H1 (cell line): ENCODE measurements around the gene CHD2. TPM values are rescaled to one million over a fixed set of nuclear protein-coding genes. Genes with fewer than 3 reads are reported as not detected.

ENCODE experiments used
- RXRA ChIP-seq: IDR thresholded peaks from 2 replicates; pipeline ENCODE4 v1.6.1; 2011; ENCODE audit warnings: low read depth, mild to moderate bottlenecking, low read length, moderate library complexity; ENCODE audit not compliant: insufficient read depth
- SIN3A ChIP-seq, 2 experiments: IDR thresholded peaks in 1 of 2; conservative IDR thresholded peaks in 1 of 2; 2 replicates each; pipeline ENCODE4 v1.6.1; 2011 to 2012; ENCODE audit warnings: low read length in 2 of 2, improper control_type of control experiment in 1 of 2, low read depth in 1 of 2, mild to moderate bottlenecking in 1 of 2
- USF2 ChIP-seq: IDR thresholded peaks from 2 replicates; pipeline ENCODE4 v1.6.1; 2011; ENCODE audit warnings: low read length, improper control_type of control experiment
- polyA plus RNA-seq, 7 experiments: library from polyadenylated mRNA; depleted of rRNA in 3 of 7; stranded (reverse) in 5 of 7; unstranded in 2 of 7; fragments of >200 nt in 5 of 7; fragments of 200-250 nt in 2 of 7; gene quantifications; 1 replicate in 5 of 7; 2 replicates in 1 of 7; 4 replicates in 1 of 7; pipeline versions ENCODE4 v1.2.1 to v1.2.3, GENCODE V29; 2011 to 2013; ENCODE audit warnings: missing spikeins in 2 of 7, mixed read lengths in 2 of 7
- total RNA-seq: library from RNA; stranded (reverse); fragmentation: NEBNext Ultra II Directional; extraction: Animal tissue kit (Norgen Biotek cat#: 25700); gene quantifications from 2 replicates; pipeline ENCODE4 v1.2.1, GENCODE V29; 2021

The CHD2 gene
- total and polyA plus RNA-seq, 2 of the 8 experiments (the other 6 are each of a cell fraction or from before 2014, with no cell fraction given) = 28.8 to 70.0 TPM

GRCh38 chr15:92962914-92963313, 62.8 kb downstream of the CHD2 start (continued):
- TF ChIP-seq USF2 = no peak
- no peak for TF ChIP-seq SIN3A (conservative IDR thresholded peaks at IDR 0.05 in 1 of 2, IDR thresholded peaks at IDR 0.05 in 1 of 2; ENCODE audit: low read depth in 1 of 2, low read length in 2 of 2)
- TF ChIP-seq RXRA = no peak
